GM12878 (cell line): ENCODE data around the gene RCC1. TPM values are rescaled to one million over a fixed set of nuclear protein-coding genes. Genes with fewer than 3 reads are reported as not detected.

Source experiments
- ATAC-seq: fragments of 200-7000 bp; cut with Tn5 transposase; 3 replicates; pipeline ENCODE4 v1.9.1; 2020; ENCODE audit warnings: mild to moderate bottlenecking, moderate library complexity
- BruUV-seq: library from RNA; stranded (reverse); fragments of 400-500 nt; replicated peaks from 2 replicates; lab custom pipeline; 2021; lab: Mats Ljungman, UMichigan
- CTCF ChIA-PET: fragments of 300-600 bp; sonication (Branson Sonifier 250); formaldehyde crosslinking; extraction: SDS; loops from one replicate; lab custom pipeline; 2021; ENCODE audit warnings: inconsistent platforms; lab: Yijun Ruan, JAX
- POLR2A ChIA-PET: fragments of 350-600 bp; formaldehyde crosslinking; extraction: SDS; loops from one replicate; lab custom pipeline; 2021; ENCODE audit warnings: inconsistent platforms; lab: Charles Lee
- RAD21 ChIA-PET: fragments of 300-600 bp; sonication (Branson Sonifier 250); formaldehyde crosslinking; loops from one replicate; lab custom pipeline; 2023; ENCODE audit warnings: antibody characterized with exemption; ENCODE audit not compliant: unreplicated experiment; lab: Charles Lee
- SMC1A ChIA-PET: fragments of 300-600 bp; sonication (Branson Sonifier 250); formaldehyde crosslinking; loops from one replicate; lab custom pipeline; 2023; ENCODE audit not compliant: unreplicated experiment, uncharacterized antibody; lab: Charles Lee
- DNase-seq: peaks from one replicate; pipeline ENCODE4 v3.0.0-alpha.2; 2011; ENCODE audit warnings: low read depth, low spot score
- FAIRE-seq: peaks from 3 replicates; lab custom pipeline; 2011; peaks lifted over from hg19 to GRCh38; lab: Jason Lieb, UNC
- H2AFZ ChIP-seq: 2 replicates; pipeline ENCODE4 v1.6.0; 2011; ENCODE audit warnings: low read depth, low read length, control low read depth; ENCODE audit not compliant: control insufficient read depth
- H3K27ac ChIP-seq: 2 replicates; pipeline ENCODE4 v1.5.1; 2011; ENCODE audit warnings: control low read depth; ENCODE audit not compliant: control insufficient read depth, insufficient read depth
- H3K27me3 ChIP-seq, 2 experiments: replicated peaks in 1 of 2; 2 replicates each; pipeline versions ENCODE4 v1.6.0 to v1.6.1; 2011; ENCODE audit warnings: low read length in 1 of 2; ENCODE audit not compliant: control insufficient read depth in 2 of 2, insufficient read depth in 2 of 2
- H3K36me3 ChIP-seq, 2 experiments: 2 replicates each; pipeline ENCODE4 v1.5.1; 2011; ENCODE audit warnings: low read length in 1 of 2; ENCODE audit not compliant: control insufficient read depth in 2 of 2, insufficient read depth in 2 of 2
- H3K4me1 ChIP-seq: 2 replicates; pipeline ENCODE4 v1.6.1; 2011; ENCODE audit warnings: mild to moderate bottlenecking, low read length, moderate library complexity, mixed read lengths; ENCODE audit not compliant: control insufficient read depth, insufficient read depth
- H3K4me2 ChIP-seq: 2 replicates; pipeline ENCODE4 v1.6.0; 2011; ENCODE audit warnings: control low read depth; ENCODE audit not compliant: control insufficient read depth, insufficient read depth
- H3K4me3 ChIP-seq: fragments of 200-600 bp; sonication (generic); 2 replicates; pipeline ENCODE4 v1.5.1; 2016
- H3K79me2 ChIP-seq: 2 replicates; pipeline ENCODE4 v1.6.0; 2011; ENCODE audit warnings: low read length; ENCODE audit not compliant: control insufficient read depth, insufficient read depth
- H3K9ac ChIP-seq: 2 replicates; pipeline ENCODE4 v1.8.0; 2011; ENCODE audit warnings: low read length, control low read depth, mixed read lengths; ENCODE audit not compliant: control insufficient read depth, insufficient read depth
- H3K9me3 ChIP-seq: replicated peaks from 3 replicates; pipeline ENCODE4 v1.5.1; 2011; ENCODE audit warnings: mild to moderate bottlenecking, low read length; ENCODE audit not compliant: control insufficient read depth, insufficient read depth
- H4K20me1 ChIP-seq: 2 replicates; pipeline ENCODE4 v1.6.0; 2011; ENCODE audit not compliant: control insufficient read depth, insufficient read depth
- BCL11A ChIP-seq: IDR thresholded peaks from 2 replicates; pipeline ENCODE4 v1.6.1; 2011; ENCODE audit warnings: low read depth, low read length
- CBFB ChIP-seq: IDR thresholded peaks from 2 replicates; pipeline ENCODE4 v1.6.1; 2016; ENCODE audit warnings: antibody characterized with exemption, low read depth
- CBX5 ChIP-seq: sonication (generic); IDR thresholded peaks from 2 replicates; pipeline ENCODE4 v1.6.1; 2016; ENCODE audit warnings: low read depth, moderate library complexity, mild to moderate bottlenecking, inconsistent platforms
- CHD1 ChIP-seq: IDR thresholded peaks from 2 replicates; pipeline ENCODE4 v1.6.1; 2012; ENCODE audit warnings: low read depth, low read length, improper control_type of control experiment
- CHD2 ChIP-seq: IDR thresholded peaks from 2 replicates; pipeline ENCODE4 v1.6.1; 2011; ENCODE audit warnings: low read depth, low read length, improper control_type of control experiment, borderline replicate concordance
- HDGF ChIP-seq: fragments of 450-650 bp; IDR thresholded peaks from 2 replicates; pipeline ENCODE4 v1.6.1; 2016; ENCODE audit warnings: antibody characterized with exemption
- IKZF1 ChIP-seq: fragments of 450-650 bp; conservative IDR thresholded peaks from 2 replicates; pipeline ENCODE4 v1.6.1; 2017; ENCODE audit warnings: antibody characterized with exemption, mild to moderate bottlenecking
- IKZF2 ChIP-seq, 2 experiments: fragments of 450-650 bp; IDR thresholded peaks; 2 replicates each; pipeline ENCODE4 v1.6.1; 2017; ENCODE audit warnings: mild to moderate bottlenecking in 2 of 2, moderate library complexity in 2 of 2
- IRF4 ChIP-seq: IDR thresholded peaks from 2 replicates; pipeline ENCODE4 v1.6.1; 2011; ENCODE audit warnings: low read depth, low read length
- MTA3 ChIP-seq: IDR thresholded peaks from 2 replicates; pipeline ENCODE4 v1.6.1; 2012; ENCODE audit warnings: low read length, inconsistent platforms, borderline replicate concordance
- NKRF ChIP-seq: fragments of 450-650 bp; conservative IDR thresholded peaks from 2 replicates; pipeline ENCODE4 v1.6.1; 2017; ENCODE audit warnings: mild to moderate bottlenecking, moderate library complexity
- NR2C1 ChIP-seq: fragments of 450-650 bp; IDR thresholded peaks from 2 replicates; pipeline ENCODE4 v1.6.1; 2017; ENCODE audit warnings: antibody characterized with exemption, mild to moderate bottlenecking, moderate library complexity
- PML ChIP-seq: IDR thresholded peaks from 2 replicates; pipeline ENCODE4 v1.6.1; 2012; ENCODE audit warnings: low read length, inconsistent platforms
- POLR2A ChIP-seq: IDR thresholded peaks from 2 replicates; pipeline ENCODE4 v1.6.1; 2011; ENCODE audit warnings: low read depth, mild to moderate bottlenecking, low read length
- POLR2AphosphoS2 ChIP-seq: IDR thresholded peaks from 2 replicates; pipeline ENCODE4 v1.6.1; 2011; ENCODE audit warnings: low read depth, mild to moderate bottlenecking, low read length, improper control_type of control experiment, moderate library complexity
- POLR2AphosphoS5 ChIP-seq: IDR thresholded peaks from 2 replicates; pipeline ENCODE4 v1.6.1; 2011; ENCODE audit warnings: mild to moderate bottlenecking, low read length, inconsistent platforms
- SMARCA5 ChIP-seq: fragments of 450-650 bp; IDR thresholded peaks from 2 replicates; pipeline ENCODE4 v1.6.1; 2017; ENCODE audit warnings: mild to moderate bottlenecking
- SPI1 ChIP-seq: IDR thresholded peaks from 2 replicates; pipeline ENCODE4 v1.6.1; 2011; ENCODE audit warnings: low read depth, mild to moderate bottlenecking, low read length, moderate library complexity, borderline replicate concordance; ENCODE audit not compliant: insufficient read depth
- TAF1 ChIP-seq: IDR thresholded peaks from 2 replicates; pipeline ENCODE4 v1.6.1; 2011; ENCODE audit warnings: mild to moderate bottlenecking, low read depth, low read length, borderline replicate concordance
- TCF12 ChIP-seq: IDR thresholded peaks from 2 replicates; pipeline ENCODE4 v1.6.1; 2011; ENCODE audit warnings: low read depth, mild to moderate bottlenecking, low read length
- WRNIP1 ChIP-seq: IDR thresholded peaks from 2 replicates; pipeline ENCODE4 v1.6.1; 2011; ENCODE audit warnings: low read depth, low read length, improper control_type of control experiment, borderline replicate concordance
- ZBED1 ChIP-seq: IDR thresholded peaks from 2 replicates; pipeline ENCODE4 v1.6.1; 2016; ENCODE audit warnings: borderline replicate concordance
- WGBS: methylation state at CpG from one replicate; pipeline ENCODE4 v1.1.6; 2016; ENCODE audit warnings: low lambda C conversion rate; ENCODE audit not compliant: insufficient replicate concordance, insufficient coverage; ENCODE audit errors: missing lambda C conversion rate; 5-methylcytosine and 5-hydroxymethylcytosine counted together
- in situ Hi-C: fragments of 300-500 bp; cut with MboI; formaldehyde crosslinking; loops from 9 replicates; pipeline ENCODE4 v1.14.3; 2018; ENCODE audit warnings: mixed read lengths
- intact Hi-C: fragments of 100-400 bp; cut with micrococcal nuclease; formaldehyde crosslinking; loops from one replicate; pipeline ENCODE4 v1.14.2; 2022; ENCODE audit not compliant: unreplicated experiment
- polyA plus RNA-seq, 11 experiments: library from polyadenylated mRNA; depleted of rRNA in 4 of 11; unstranded in 6 of 11; stranded (reverse) in 5 of 11; fragments of >200 nt; fragmentation: Nextera tagmentation in 4 of 11; fragmentation: Illumina TruSeq in 1 of 11; extraction: Ambion mirVana in 4 of 11; extraction: Trizol in 1 of 11; gene quantifications; 1 replicate in 1 of 11; 2 replicates in 10 of 11; pipeline versions ENCODE4 v1.2.1 to v1.2.3, GENCODE V29; 2011 to 2016; ENCODE audit warnings: inconsistent platforms in 2 of 11, missing spikeins in 2 of 11, low read depth in 1 of 11
- total RNA-seq, 4 experiments: library from RNA; depleted of rRNA in 3 of 4; stranded (reverse); fragments of >200 nt in 3 of 4; fragmentation: Illumina TruSeq in 1 of 4; extraction: Trizol in 1 of 4; gene quantifications; 2 replicates each; pipeline versions ENCODE4 v1.2.1 to v1.2.3, GENCODE V29; 2013 to 2021
- TF ChIP-seq, protein P1 (sequence below): IDR thresholded peaks from 2 replicates; pipeline ENCODE4 v1.6.1; 2012; ENCODE audit warnings: low read length, inconsistent platforms

Gene RCC1
- total and polyA plus RNA-seq, 10 of the 15 experiments (the other 5 are each of a cell fraction or from before 2014, with no cell fraction given): 8.3 to 99.4 (median 74.6) TPM

GRCh38 chr1:28573564-28573963, 67.7 kb downstream of the RCC1 start (continued):
- no peak for TF ChIP-seq TAF1
- TF ChIP-seq IRF4: no peak
- TF ChIP-seq SMARCA5: no peak
- no peak for TF ChIP-seq NKRF
- no peak for TF ChIP-seq WRNIP1
- no peak for TF ChIP-seq CBX5
- no peak for TF ChIP-seq HDGF

- H3K4me1 ChIP-seq: peaks cover 12% of the 10 kb centered on the region
- no peak overlapping the region for H3K4me2 ChIP-seq
- no peak for ATAC-seq
- H3K9me3 ChIP-seq: no peaks in the 10 kb centered on the region
- H4K20me1 ChIP-seq: peaks cover 12% of the 10 kb centered on the region
- H3K79me2 ChIP-seq: peaks cover 38% of the 10 kb centered on the region
- ChIA-PET SMC1A (interaction anchor here (0.6 to 7.6 kb wide), 6 partner anchors 12 to 213 kb away, joined by 3 to 83 read pairs (median 4); no protein-coding TSS in a partner anchor), CTCF (interaction anchor here (0.5 to 5.5 kb wide), 5 partner anchors 13 to 67 kb away, joined by 3 to 49 read pairs (median 8); partner anchors contain the start of gene TRNAU1AP), RAD21 (interaction anchor here (1.0 to 6.3 kb wide), 2 partner anchors 19 to 24 kb away, joined by 3 to 108 read pairs; no protein-coding TSS in a partner anchor), POLR2A (interaction anchor here (0.7 to 8.6 kb wide), 6 partner anchors 19 to 66 kb away, joined by 3 to 132 read pairs (median 4); partner anchors contain the start of gene TRNAU1AP)
- H3K36me3 ChIP-seq: peaks cover 13 to 36% of the 10 kb centered on the region in 2 experiments
- no peaks in the 10 kb centered on the region for H3K27me3 ChIP-seq
- BruUV-seq: TSS peak; percentile 16
- WGBS: 29% methylated on average over 1 of the region's 1 CpG
- H3K9ac ChIP-seq: no peak overlapping the region
- H3K27ac ChIP-seq: no peak overlapping the region; the same call in 1 of the 2 replicates
- in situ Hi-C loops: no loop called here
- H2AFZ ChIP-seq: no peak overlapping the region
- no peak overlapping the region for H3K4me3 ChIP-seq
- FAIRE-seq: no peak
- DNase-seq: no peak
- intact Hi-C loops: no loop called here
- 0 out of 2 replicates have a peak, but pooled peaks have one; percentile 18 for TF ChIP-seq IKZF1
- peak; percentile 45; the same call in 1 of the 2 replicates for TF ChIP-seq POLR2AphosphoS5
- TF ChIP-seq BCL11A: no peak
- peak; percentile 49 for TF ChIP-seq ZBED1
- TF ChIP-seq NR2C1: no peak
- peak; percentile 41; the same call in 1 of the 2 replicates for TF ChIP-seq SPI1
- no peak for TF ChIP-seq TCF12
- TF ChIP-seq CHD2: no peak
- TF ChIP-seq MTA3: peak; percentile 56
- peak; percentile 46; the same call in 1 of the 2 replicates for TF ChIP-seq POLR2AphosphoS2
- TF ChIP-seq CHD1: no peak
- TF ChIP-seq POLR2A: peak; percentile 63
- TF ChIP-seq, protein P1, sequence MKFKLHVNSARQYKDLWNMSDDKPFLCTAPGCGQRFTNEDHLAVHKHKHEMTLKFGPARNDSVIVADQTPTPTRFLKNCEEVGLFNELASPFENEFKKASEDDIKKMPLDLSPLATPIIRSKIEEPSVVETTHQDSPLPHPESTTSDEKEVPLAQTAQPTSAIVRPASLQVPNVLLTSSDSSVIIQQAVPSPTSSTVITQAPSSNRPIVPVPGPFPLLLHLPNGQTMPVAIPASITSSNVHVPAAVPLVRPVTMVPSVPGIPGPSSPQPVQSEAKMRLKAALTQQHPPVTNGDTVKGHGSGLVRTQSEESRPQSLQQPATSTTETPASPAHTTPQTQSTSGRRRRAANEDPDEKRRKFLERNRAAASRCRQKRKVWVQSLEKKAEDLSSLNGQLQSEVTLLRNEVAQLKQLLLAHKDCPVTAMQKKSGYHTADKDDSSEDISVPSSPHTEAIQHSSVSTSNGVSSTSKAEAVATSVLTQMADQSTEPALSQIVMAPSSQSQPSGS: peak; percentile 16; the same call in 1 of the 2 replicates
- peak; percentile 15; the same call in 1 of the 2 replicates for TF ChIP-seq CBFB
- TF ChIP-seq IKZF2 (IDR thresholded peaks at IDR 0.05): 0 out of 4 replicates have a peak, but pooled peaks have one; percentile 16 to 26
- TF ChIP-seq PML: peak; percentile 45; the same call in 1 of the 2 replicates
Measured at GRCh38 chr1:28577052-28577678, 71.3 kb downstream of the RCC1 start.
